Lung (tissue), 12 donors: ENCODE results near the gene DGKB. TPM values are rescaled to one million over a fixed set of nuclear protein-coding genes. Genes with fewer than 3 reads are reported as not detected.

Source experiments
- ATAC-seq: fragments of 200-7000 bp; cut with Tn5 transposase; one replicate; pipeline ENCODE4 v1.9.1; 2020; ENCODE audit warnings: moderate number of reproducible peaks; ENCODE audit not compliant: insufficient read depth, low FRiP score
- DNase-seq, 3 donors: peaks; one replicate each; pipeline ENCODE4 v3.0.0-alpha.2; 2013 to 2017
- H3K27ac ChIP-seq, 2 donors: one replicate each; pipeline ENCODE4 v1.5.1; 2013; ENCODE audit warnings: mild to moderate bottlenecking in 2 of 2, moderate library complexity in 2 of 2, control low read depth in 1 of 2, inconsistent platforms in 1 of 2, low read depth in 1 of 2, low read length in 1 of 2
- H3K27me3 ChIP-seq, 3 donors: one replicate each; pipeline ENCODE4 v1.5.1; 2013; ENCODE audit warnings: low read length in 2 of 3; ENCODE audit not compliant: control insufficient read depth in 3 of 3, insufficient read depth in 3 of 3
- H3K36me3 ChIP-seq, 4 donors: one replicate each; pipeline ENCODE4 v1.5.1; 2013; ENCODE audit warnings: low read length in 4 of 4, mild to moderate bottlenecking in 1 of 4, moderate library complexity in 1 of 4; ENCODE audit not compliant: control insufficient read depth in 4 of 4, insufficient read depth in 4 of 4
- H3K4me1 ChIP-seq, 5 donors: one replicate each; pipeline ENCODE4 v1.5.1; 2013; ENCODE audit warnings: low read length in 5 of 5, mild to moderate bottlenecking in 2 of 5, moderate library complexity in 1 of 5; ENCODE audit not compliant: control insufficient read depth in 5 of 5, insufficient read depth in 5 of 5
- H3K4me3 ChIP-seq: one replicate; pipeline ENCODE4 v1.5.1; 2013; ENCODE audit warnings: mild to moderate bottlenecking, control low read depth, moderate library complexity
- H3K9ac ChIP-seq, 2 donors: one replicate each; pipeline ENCODE4 v1.5.1; 2013; ENCODE audit warnings: low read length in 2 of 2, control low read depth in 1 of 2; ENCODE audit not compliant: insufficient read depth in 1 of 2
- H3K9me3 ChIP-seq, 4 donors: one replicate each; pipeline ENCODE4 v1.5.1; 2013; ENCODE audit warnings: low read length in 3 of 4, mild to moderate bottlenecking in 1 of 4, moderate library complexity in 1 of 4; ENCODE audit not compliant: control insufficient read depth in 4 of 4, insufficient read depth in 3 of 4
- WGBS, 2 donors: extraction: QIAGEN DNeasy Blood & Tissue Kit; methylation state at CpG; one replicate each; pipeline ENCODE4 v1.1.7; 2013; 5-methylcytosine and 5-hydroxymethylcytosine counted together
- polyA plus RNA-seq, 2 donors: library from polyadenylated mRNA; stranded (reverse); fragments of 200-250 nt; gene quantifications; one replicate each; pipeline ENCODE4 v1.2.1, GENCODE V29; 2013
- total RNA-seq, 2 donors: library from RNA; depleted of rRNA in 1 of 2; stranded (reverse); fragments of >200 nt in 1 of 2; gene quantifications; one replicate each; pipeline ENCODE4 v1.2.1, GENCODE V29; 2014 to 2021
- TF ChIP-seq, protein P1 (sequence below): IDR thresholded peaks from 2 replicates; pipeline ENCODE4 v1.5.1; 2012; ENCODE audit warnings: mild to moderate bottlenecking; ENCODE audit errors: control extremely low read depth, extremely low read depth
- donor health status: control.
- donor health status: control.
- donor health status: Bipolar disorder and iron deficiency.
- donor health status: healthy.
- donor health status: DM: yes; HTN: yes; CAD: no.

DGKB gene
- total and polyA plus RNA-seq, 4 donors = under 0.01 to 0.57 (median 0.06) TPM; not detected in 1

DNA sequence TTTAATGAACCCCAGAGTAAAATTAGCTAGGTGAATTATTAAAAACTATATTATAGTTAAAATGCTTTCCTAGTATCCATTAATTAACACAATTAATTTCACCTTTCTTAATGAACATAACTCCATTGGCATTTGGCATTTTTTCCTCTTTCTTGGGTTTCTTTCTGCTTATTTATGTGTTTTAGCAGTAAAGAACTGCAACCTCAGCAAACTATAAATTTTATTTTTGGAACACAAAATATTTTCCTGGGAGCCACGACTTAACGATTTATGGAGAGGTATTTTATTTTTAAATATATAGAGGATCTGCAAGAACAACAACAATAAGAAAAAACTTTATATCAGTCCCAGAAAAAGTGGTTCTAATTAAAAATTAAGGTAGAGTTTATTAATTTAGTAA, 465.7 kb downstream of the DGKB start:
- ATAC-seq (no peak), DNase-seq (no peak)
- H3K36me3 ChIP-seq = no peaks in the 10 kb centered on the region
- H3K9me3 ChIP-seq = no peaks in the 10 kb centered on the region
- H3K4me1 ChIP-seq = peaks cover 0 to 12% (median 0%) of the 10 kb centered on the region in 5 donors
- no peak overlapping the region for H3K9ac ChIP-seq
- no peaks in the 10 kb centered on the region for H3K27me3 ChIP-seq
- WGBS, 2 donors = 81 to 87% methylated on average over 2 of the region's 2 CpGs
- H3K27ac ChIP-seq = no peak overlapping the region
- TF ChIP-seq, protein P1, sequence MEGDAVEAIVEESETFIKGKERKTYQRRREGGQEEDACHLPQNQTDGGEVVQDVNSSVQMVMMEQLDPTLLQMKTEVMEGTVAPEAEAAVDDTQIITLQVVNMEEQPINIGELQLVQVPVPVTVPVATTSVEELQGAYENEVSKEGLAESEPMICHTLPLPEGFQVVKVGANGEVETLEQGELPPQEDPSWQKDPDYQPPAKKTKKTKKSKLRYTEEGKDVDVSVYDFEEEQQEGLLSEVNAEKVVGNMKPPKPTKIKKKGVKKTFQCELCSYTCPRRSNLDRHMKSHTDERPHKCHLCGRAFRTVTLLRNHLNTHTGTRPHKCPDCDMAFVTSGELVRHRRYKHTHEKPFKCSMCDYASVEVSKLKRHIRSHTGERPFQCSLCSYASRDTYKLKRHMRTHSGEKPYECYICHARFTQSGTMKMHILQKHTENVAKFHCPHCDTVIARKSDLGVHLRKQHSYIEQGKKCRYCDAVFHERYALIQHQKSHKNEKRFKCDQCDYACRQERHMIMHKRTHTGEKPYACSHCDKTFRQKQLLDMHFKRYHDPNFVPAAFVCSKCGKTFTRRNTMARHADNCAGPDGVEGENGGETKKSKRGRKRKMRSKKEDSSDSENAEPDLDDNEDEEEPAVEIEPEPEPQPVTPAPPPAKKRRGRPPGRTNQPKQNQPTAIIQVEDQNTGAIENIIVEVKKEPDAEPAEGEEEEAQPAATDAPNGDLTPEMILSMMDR = no peak
- H3K4me3 ChIP-seq = no peak overlapping the region

- Histone ChIP-seq H3K36me3 (no peaks in the 10 kb centered on the region), H3K27me3 (no peaks in the 10 kb centered on the region), H3K27ac (no peak overlapping the region), H3K9ac (no peak overlapping the region), H3K4me1 (peaks cover 0 to 4% (median 0%) of the 10 kb centered on the region in 5 donors), H3K4me3 (no peak overlapping the region), H3K9me3 (no peaks in the 10 kb centered on the region)
- ATAC-seq (no peak), DNase-seq (no peak)
- TF ChIP-seq, protein P1 = no peak
- WGBS, 2 donors = 75% methylated on average over 2 of the region's 2 CpGs
Observed at GRCh38 chr7:14432924-14433323, 469.6 kb downstream of the DGKB start.

DNA sequence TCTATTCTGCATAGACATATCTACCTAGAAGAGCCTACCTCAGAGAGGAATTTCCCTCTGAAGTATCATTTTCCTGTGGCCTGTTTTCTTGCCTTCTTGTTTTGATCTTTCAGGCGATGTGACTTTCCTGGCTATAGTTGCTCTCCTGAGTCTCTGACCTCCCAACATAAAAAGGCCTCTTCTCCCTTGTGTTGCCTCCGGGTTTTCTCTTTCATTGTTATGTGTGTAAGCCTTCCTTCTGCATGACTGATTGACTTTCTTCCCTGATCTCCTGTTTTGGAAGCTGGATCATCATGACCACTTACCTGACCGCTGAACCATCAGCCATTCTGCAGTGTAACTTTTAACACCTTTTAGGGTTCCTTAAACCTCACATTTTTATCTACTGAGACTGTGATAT, 471.6 kb downstream of the DGKB start:
- H3K9ac ChIP-seq = no peak overlapping the region
- DNase-seq = no peak
- no peaks in the 10 kb centered on the region for H3K9me3 ChIP-seq
- H3K27ac ChIP-seq = no peak overlapping the region
- no peak overlapping the region for H3K4me3 ChIP-seq
- no peak for ATAC-seq
- no peaks in the 10 kb centered on the region for H3K4me1 ChIP-seq
- no peaks in the 10 kb centered on the region for H3K27me3 ChIP-seq
- WGBS, 2 donors = 87 to 89% methylated on average over 3 of the region's 3 CpGs
- no peaks in the 10 kb centered on the region for H3K36me3 ChIP-seq
- TF ChIP-seq, protein P1 = no peak

DNA sequence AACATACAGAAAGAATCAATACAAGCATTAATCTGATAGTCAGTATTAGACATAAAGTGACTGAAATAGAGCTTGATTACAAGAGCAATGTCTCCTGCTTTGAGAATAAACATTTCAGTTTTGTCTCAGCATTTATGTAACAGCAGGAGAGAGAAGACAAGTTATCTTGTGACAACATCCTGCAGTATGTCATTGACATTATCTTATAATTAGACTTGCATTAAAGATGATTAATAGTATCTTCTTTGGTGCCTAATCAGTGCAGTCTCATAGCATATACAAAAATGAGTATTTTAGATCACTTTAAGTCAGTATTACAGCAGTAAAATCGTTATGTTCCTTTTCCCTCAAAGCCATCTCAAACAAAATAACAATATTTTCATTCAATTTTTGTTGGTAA, 477.0 kb downstream of the DGKB start:
- Histone ChIP-seq H3K9ac (no peak overlapping the region), H3K4me1 (peaks cover 0 to 4% (median 0%) of the 10 kb centered on the region in 5 donors), H3K36me3 (no peaks in the 10 kb centered on the region), H3K4me3 (no peak overlapping the region), H3K27ac (no peak overlapping the region), H3K27me3 (no peaks in the 10 kb centered on the region), H3K9me3 (no peaks in the 10 kb centered on the region)
- ATAC-seq = no peak
- TF ChIP-seq, protein P1 = no peak
- no peak for DNase-seq
- 67 to 80% methylated on average over 1 of the region's 1 CpG for WGBS, 2 donors
